Prostate gland (tissue), 2 donors: ENCODE results near the gene RAB25. TPM values are rescaled to one million over a fixed set of nuclear protein-coding genes. Genes with fewer than 3 reads are reported as not detected.

Experiments
- DNase-seq: peaks from one replicate; pipeline ENCODE4 v3.0.0-alpha.2; 2019; ENCODE audit warnings: low spot score
- H3K27ac ChIP-seq, 2 donors: fragments of 200-600 bp; sonication (generic); 2 replicates each; pipeline ENCODE4 v1.5.1; 2017 to 2019
- H3K27me3 ChIP-seq: fragments of 200-600 bp; sonication (generic); replicated peaks from 2 replicates; pipeline ENCODE4 v1.5.1; 2019; ENCODE audit not compliant: insufficient read depth
- H3K36me3 ChIP-seq, 2 donors: fragments of 200-600 bp; sonication (generic); 1 replicate in 1 of 2; 2 replicates in 1 of 2; pipeline versions ENCODE4 v1.5.1 to v1.8.1; 2017 to 2019
- H3K4me1 ChIP-seq: fragments of 200-600 bp; sonication (generic); replicated peaks from 2 replicates; pipeline ENCODE4 v1.5.1; 2019
- H3K4me3 ChIP-seq, 2 donors: fragments of 200-600 bp; sonication (generic); 2 replicates each; pipeline ENCODE4 v1.5.1; 2017 to 2019
- H3K9me3 ChIP-seq: fragments of 200-600 bp; sonication (generic); 2 replicates; pipeline ENCODE4 v1.5.1; 2017
- CTCF ChIP-seq, 4 experiments: fragments of 200-600 bp in 2 of 4; fragments of 450-650 bp in 2 of 4; sonication (generic) in 2 of 4; IDR thresholded peaks; 1 replicate in 3 of 4; 2 replicates in 1 of 4; pipeline ENCODE4 v1.5.1; 2016 to 2019; ENCODE audit warnings: antibody characterized with exemption in 4 of 4, mild to moderate bottlenecking in 2 of 4, moderate library complexity in 2 of 4
- POLR2A ChIP-seq: fragments of 450-650 bp; IDR thresholded peaks from one replicate; pipeline ENCODE4 v1.6.1; 2016; ENCODE audit warnings: antibody characterized with exemption, mild to moderate bottlenecking
- POLR2AphosphoS5 ChIP-seq: sonication (generic); formaldehyde crosslinking; IDR thresholded peaks from one replicate; pipeline ENCODE4 v1.6.1; 2017; ENCODE audit warnings: antibody characterized with exemption
- WGBS: methylation state at CpG from one replicate; pipeline ENCODE4 v1.1.5; 2018; 5-methylcytosine and 5-hydroxymethylcytosine counted together
- intact Hi-C: fragments of 100-400 bp; cut with DNase I; formaldehyde crosslinking; loops from one replicate; pipeline ENCODE4 v1.14.2; 2022
- total RNA-seq, 2 donors: library from RNA; depleted of rRNA; stranded (reverse); fragments of >200 nt; gene quantifications; one replicate each; pipeline ENCODE4 v1.1.0, GENCODE V29; 2016

The RAB25 gene
- total RNA-seq, 2 donors from 2014 or later = 33.5 to 100 TPM

GRCh38 chr1:156090840-156091188, 29.9 kb downstream of the RAB25 start:
- intact Hi-C loops = loop anchor here (2.0 to 5.0 kb wide), 2 partner anchors 48 to 136 kb away; no protein-coding TSS in a partner anchor
- no peaks in the 10 kb centered on the region for H3K4me1 ChIP-seq
- no peak overlapping the region for H3K27ac ChIP-seq
- TF ChIP-seq CTCF (IDR thresholded peaks at IDR 0.05) (peak; percentile 63 to 93 (median 90)), POLR2AphosphoS5 (no peak)
- no peaks in the 10 kb centered on the region for H3K36me3 ChIP-seq
- 34% methylated on average over 14 of the region's 14 CpGs for WGBS
- peak; percentile 86 for DNase-seq
- H3K27me3 ChIP-seq = no peaks in the 10 kb centered on the region
- no peaks in the 10 kb centered on the region for H3K9me3 ChIP-seq
- H3K4me3 ChIP-seq = no peak overlapping the region

- intact Hi-C loops = loop anchor here (2.0 to 5.0 kb wide), 2 partner anchors 47 to 136 kb away; no protein-coding TSS in a partner anchor
Measured at GRCh38 chr1:156091610-156092009, 30.6 kb downstream of the RAB25 start.

GRCh38 chr1:156095906-156096508, 35.0 kb downstream of the RAB25 start:
- Histone ChIP-seq H3K4me3 (no peak overlapping the region), H3K4me1 (no peaks in the 10 kb centered on the region), H3K36me3 (no peaks in the 10 kb centered on the region), H3K27me3 (no peaks in the 10 kb centered on the region), H3K9me3 (no peaks in the 10 kb centered on the region), H3K27ac (no peak overlapping the region)
- 75% methylated on average over 3 of the region's 3 CpGs for WGBS
- TF ChIP-seq CTCF (IDR thresholded peaks at IDR 0.05) (no peak), POLR2A (no peak), POLR2AphosphoS5 (no peak)
- DNase-seq = no peak
- intact Hi-C loops = loop anchor here (5.0 kb wide), 1 partner anchor 116 kb away; the partner anchor contains the start of gene PMF1

More at GRCh38 chr1:156091610-156092009, 30.6 kb downstream of the RAB25 start:
- H3K9me3 ChIP-seq = no peaks in the 10 kb centered on the region
- no peak for DNase-seq
- H3K4me3 ChIP-seq = no peak overlapping the region
- 70% methylated on average over 2 of the region's 2 CpGs for WGBS
- no peak for TF ChIP-seq CTCF (IDR thresholded peaks at IDR 0.05)
- no peak for TF ChIP-seq POLR2A
- TF ChIP-seq POLR2AphosphoS5 = no peak
- H3K4me1 ChIP-seq = no peaks in the 10 kb centered on the region
- H3K27ac ChIP-seq = no peak overlapping the region
- H3K36me3 ChIP-seq = no peaks in the 10 kb centered on the region
- no peaks in the 10 kb centered on the region for H3K27me3 ChIP-seq

GRCh38 chr1:156096640-156097391, 35.9 kb downstream of the RAB25 start:
- peak overlapping the region; percentile 21 to 32 for H3K27ac ChIP-seq
- no peaks in the 10 kb centered on the region for H3K4me1 ChIP-seq
- intact Hi-C loops = loop anchor here (1.0 to 5.0 kb wide), 2 partner anchors 33 to 115 kb away; partner anchors contain the start of gene PMF1
- TF ChIP-seq POLR2AphosphoS5 (peak; percentile 80), POLR2A (no peak), CTCF (IDR thresholded peaks at IDR 0.05) (peak; percentile 89 to 98 (median 97))
- no peaks in the 10 kb centered on the region for H3K9me3 ChIP-seq
- H3K4me3 ChIP-seq = no peak overlapping the region
- no peaks in the 10 kb centered on the region for H3K27me3 ChIP-seq
- no peaks in the 10 kb centered on the region for H3K36me3 ChIP-seq
- WGBS = 29% methylated on average over 14 of the region's 14 CpGs
- DNase-seq = peak; percentile 87
